Measurements from ENCODE around the gene OR14A16.

OR14A16 gene

GRCh38 chr1:247824023-247824422 lies at the start of gene OR14A16:
Gene OR14A16 (minus strand): TSS chr1:247824119. CDS start chr1:247815729, 8,390 bp downstream.
- no peak for DNase-seq (ENCODE audit: low spot score)

DNA sequence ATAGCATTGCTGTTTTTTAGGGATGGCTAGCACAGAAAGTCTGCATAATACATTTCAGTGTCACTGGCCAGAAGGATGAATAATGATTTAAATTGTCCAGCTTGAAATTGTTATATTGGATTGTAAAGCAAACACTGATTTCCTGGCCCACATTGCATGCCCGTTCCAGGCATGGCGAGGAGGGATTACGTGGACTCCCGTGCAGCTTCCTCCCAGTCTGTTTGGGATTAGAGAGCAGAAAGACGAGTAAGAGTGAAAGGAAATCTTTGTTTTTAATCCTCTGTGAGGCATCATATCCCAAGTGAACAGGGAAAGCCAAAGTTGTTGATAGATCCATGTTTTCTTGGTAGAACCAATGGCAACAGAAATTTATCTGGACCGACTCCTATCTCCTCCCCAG lies 41.5 kb upstream of the OR14A16 start:
- no peak for DNase-seq (ENCODE audit: low spot score)

- no peak for DNase-seq (ENCODE audit: low spot score)
Observed at GRCh38 chr1:247864644-247865043, 40.7 kb upstream of the OR14A16 start.

DNA sequence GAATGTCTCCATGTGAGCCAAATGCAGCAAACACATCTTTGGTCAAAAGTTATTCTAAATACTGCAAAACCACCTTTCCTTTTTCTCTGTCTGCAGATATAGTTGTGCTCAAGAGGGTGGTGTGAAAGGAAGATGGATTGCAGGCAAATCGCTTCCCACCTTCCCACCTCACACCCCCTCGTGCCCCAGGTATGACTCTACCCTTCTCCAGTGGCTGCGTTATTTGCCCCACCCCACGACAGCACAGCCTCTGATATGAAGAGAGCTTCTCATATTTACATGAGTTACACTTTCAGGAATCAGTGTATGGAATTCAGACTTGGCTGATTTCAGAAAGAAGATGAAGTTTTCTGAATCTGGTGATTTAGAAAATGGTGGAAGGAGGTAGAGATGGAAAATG lies 38.8 kb upstream of the OR14A16 start:
- no peak for DNase-seq (ENCODE audit: low spot score)

DNA sequence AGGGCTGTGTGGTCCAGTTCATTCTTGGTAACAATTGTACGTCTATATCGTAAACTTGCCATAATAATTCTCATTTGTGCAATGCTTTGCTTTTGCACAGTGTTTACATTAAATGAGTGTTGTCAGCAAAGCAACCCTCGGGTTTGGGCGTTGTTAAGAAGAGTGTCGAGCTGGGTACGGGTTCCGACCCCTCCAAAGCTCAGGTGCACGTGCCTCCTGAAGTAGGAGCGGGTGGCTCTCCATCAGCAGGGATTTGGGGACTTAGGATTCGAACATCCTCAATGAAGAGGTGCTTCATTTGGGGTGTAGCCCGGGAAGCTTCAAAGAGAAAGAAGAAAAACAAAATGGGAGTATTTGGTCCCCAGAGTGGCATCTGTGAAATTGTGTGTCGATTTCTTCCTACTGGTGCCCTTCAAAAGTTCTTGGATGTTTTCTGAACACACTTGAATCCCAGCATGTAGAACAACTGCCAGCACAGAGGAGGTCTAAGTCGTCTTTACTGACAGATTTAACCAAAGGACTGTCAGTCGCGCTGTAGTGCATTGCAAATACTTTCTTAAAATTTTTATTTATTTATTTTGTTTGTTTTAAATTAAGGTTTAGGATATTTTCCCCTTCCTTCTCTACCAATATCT lies 34.2 kb upstream of the OR14A16 start:
- no peak for DNase-seq (ENCODE audit: low spot score)

DNA sequence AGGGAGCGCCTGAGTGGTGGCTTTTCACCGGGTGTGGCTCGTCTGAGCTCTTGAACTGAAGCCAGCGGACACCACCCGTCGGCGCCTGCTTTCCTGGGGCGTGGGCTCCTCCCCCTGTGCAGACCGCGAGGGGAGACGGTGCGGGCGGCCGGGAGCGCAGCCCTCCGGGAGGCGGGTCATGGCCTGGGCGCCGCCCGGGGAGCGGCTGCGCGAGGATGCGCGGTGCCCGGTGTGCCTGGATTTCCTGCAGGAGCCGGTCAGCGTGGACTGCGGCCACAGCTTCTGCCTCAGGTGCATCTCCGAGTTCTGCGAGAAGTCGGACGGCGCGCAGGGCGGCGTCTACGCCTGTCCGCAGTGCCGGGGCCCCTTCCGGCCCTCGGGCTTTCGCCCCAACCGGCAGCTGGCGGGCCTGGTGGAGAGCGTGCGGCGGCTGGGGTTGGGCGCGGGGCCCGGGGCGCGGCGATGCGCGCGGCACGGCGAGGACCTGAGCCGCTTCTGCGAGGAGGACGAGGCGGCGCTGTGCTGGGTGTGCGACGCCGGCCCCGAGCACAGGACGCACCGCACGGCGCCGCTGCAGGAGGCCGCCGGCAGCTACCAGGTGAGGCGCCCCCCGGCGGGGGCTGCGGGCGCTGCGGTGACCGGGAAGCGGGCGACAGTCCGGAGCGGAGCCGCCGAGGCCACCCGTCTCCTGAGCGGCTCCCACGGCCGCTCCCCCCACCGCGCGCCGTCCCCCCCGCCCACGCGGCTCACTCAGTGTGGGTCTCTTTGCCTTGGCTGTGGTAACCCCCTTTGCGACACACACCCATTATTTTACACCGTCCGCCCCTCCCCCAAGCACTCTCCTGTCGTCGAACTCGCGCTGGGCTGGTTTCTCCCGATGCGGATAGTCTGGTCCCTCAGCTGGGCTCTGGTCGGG lies 33.4 kb upstream of the OR14A16 start, which contains the start of gene TRIM58:
TRIM58 (plus strand) TSS at position 119 of the 916 bp plus-strand sequence; CDS start at position 179, 60 bp downstream.
- peak; percentile 7 for DNase-seq (ENCODE audit: low spot score)

DNA sequence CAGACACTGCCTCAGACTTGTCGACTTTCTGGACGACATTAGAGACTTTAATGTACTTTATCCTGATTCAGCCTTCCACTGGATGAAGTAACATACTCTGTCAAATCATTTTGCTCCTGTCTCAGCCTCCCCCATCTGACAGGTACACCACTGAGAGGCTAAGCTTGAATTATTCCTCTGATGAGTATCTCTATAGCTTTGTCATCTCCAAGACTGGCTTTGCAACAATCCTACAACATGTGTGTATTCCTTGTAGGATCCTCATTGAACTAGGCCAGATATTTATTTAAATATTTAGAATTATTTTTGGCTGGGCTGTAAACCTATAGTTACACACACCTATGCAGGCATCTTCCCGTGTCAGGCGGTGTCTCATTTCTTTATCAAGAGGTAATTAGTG lies 32.0 kb upstream of the OR14A16 start:
- DNase-seq (ENCODE audit: low spot score): no peak

DNA sequence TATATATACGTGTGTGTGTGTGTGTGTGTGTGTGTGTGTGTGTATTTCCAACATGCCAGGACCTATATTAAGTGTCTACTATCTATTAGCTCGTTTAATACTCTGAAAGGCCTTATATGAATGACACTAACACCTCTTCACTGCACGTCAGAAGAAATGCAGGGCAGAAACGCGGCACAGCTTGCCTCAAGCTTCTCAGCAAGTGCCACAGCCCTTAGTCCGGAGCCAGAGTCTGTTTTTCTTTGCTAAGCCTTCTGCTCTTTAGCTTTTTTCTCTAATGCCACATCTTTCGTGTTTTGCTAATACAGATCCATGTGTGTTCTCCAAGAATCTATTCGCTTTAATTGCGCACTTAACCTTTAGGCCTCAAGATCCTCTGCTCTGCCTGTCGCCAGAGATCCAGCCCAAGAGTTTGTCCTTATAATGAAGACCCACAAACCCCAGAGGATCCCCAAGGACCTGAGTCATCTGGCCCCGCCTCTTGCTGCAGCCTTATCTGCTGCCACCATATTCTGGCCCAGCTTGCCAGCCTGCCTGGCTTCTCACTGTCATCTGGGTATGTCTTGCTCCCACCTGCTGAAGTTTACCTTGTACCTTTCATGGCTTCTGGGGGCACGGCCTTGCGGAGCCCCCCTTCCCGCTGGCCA lies 31.1 kb upstream of the OR14A16 start:
- DNase-seq (ENCODE audit: low spot score): no peak

- DNase-seq (ENCODE audit: low spot score): no peak
Observed at GRCh38 chr1:247849616-247850015, 25.7 kb upstream of the OR14A16 start.

- DNase-seq (ENCODE audit: low spot score): no peak
Observed at GRCh38 chr1:247848346-247848745, 24.4 kb upstream of the OR14A16 start.

GRCh38 chr1:247845693-247846017 lies 21.7 kb upstream of the OR14A16 start:
- no peak for DNase-seq (ENCODE audit: low spot score)

- DNase-seq (ENCODE audit: low spot score): no peak
Observed at GRCh38 chr1:247845011-247845692, 21.2 kb upstream of the OR14A16 start.

- no peak for DNase-seq (ENCODE audit: low spot score)
Observed at GRCh38 chr1:247843411-247843810, 19.5 kb upstream of the OR14A16 start.

GRCh38 chr1:247841796-247842195 lies 17.9 kb upstream of the OR14A16 start, which contains the start of gene OR11L1:
Gene OR11L1 (minus strand): TSS chr1:247841896. CDS start chr1:247841896, 0 bp downstream.
- no peak for DNase-seq (ENCODE audit: low spot score)

- no peak for DNase-seq (ENCODE audit: low spot score)
Observed at GRCh38 chr1:247840818-247841217, 16.9 kb upstream of the OR14A16 start.

GRCh38 chr1:247833601-247834000 lies 9.7 kb upstream of the OR14A16 start:
- DNase-seq (ENCODE audit: low spot score): no peak

DNA sequence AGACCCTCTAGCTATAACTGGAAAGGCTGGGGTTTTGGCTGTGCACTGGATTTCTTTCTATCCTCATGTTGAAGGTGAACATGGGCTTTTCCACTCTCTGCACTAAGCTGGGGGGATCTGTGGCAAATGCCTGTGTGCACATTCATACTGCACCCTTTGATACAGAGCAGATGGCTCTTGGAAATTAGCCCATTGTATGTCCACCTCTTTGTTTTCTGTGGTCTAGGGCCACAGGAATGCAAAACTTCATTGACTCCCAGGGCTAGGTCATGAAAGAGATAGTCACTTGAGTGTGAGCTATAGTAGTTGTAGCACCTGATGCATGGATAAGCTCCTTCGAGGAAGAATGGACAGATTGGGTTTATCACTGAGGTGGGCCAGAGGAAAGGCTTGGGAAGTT lies 5.7 kb upstream of the OR14A16 start:
- DNase-seq (ENCODE audit: low spot score): no peak

DNA sequence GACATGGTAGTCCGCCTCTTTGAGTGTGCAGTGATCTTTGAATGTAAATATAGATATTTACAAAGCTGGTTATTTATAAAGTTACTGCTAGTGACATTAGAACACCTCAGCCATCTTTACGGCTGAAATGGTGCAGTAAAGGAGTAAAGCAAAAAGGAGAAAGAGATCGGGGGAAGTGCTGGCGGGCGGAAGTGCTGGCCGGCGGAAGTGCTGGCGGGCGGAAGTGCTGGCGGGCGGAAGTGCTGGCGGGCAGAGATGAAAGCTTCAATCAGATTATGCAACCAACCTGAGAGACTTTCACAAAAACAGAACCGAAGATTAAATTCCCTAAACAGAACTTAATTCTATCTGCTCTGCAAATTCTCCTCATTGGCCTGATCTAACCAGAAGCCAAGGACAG lies 1.4 kb upstream of the OR14A16 start:
- DNase-seq (ENCODE audit: low spot score): no peak

DNA sequence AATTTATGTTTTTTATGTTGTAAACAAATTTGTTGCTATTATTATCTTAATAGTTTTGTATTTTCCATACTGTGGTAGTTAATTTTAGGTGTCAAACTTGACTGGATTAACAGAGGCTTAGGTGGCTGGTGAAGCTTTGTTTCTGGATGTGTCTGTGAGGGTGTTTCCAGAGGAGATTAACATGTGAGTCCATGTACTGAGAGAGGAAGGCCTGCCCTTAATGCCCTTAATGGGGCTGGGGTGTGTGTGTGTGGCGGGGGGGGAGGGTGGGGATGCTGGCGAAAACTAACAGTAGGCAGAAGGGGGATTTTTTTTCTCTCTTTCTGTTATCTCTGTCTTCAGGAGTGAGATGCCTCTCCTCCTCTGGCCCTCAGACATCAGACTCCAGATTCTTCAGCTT lies 1.9 kb downstream of the OR14A16 start:
- DNase-seq (ENCODE audit: low spot score): no peak

DNA sequence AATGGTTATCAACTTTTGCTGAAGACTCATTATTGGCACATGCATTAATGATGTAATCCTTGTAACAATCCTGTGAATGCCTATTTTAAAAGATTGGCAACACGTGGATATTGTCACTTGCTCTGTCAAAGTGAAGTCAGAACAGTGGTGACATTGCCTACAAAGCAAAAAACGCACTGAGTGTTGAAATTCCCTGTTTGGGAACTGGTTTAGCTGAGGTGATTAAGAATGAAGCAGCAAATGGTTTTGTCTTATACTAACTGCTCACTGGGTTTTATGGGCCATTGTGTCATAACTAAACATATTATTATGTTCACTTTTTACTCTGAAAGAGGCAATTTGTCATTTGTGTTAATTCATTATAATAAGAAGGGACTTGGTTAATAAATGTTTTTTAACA lies 11.3 kb downstream of the OR14A16 start:
- no peak for DNase-seq (ENCODE audit: low spot score)

GRCh38 chr1:247797518-247797917 lies 26.4 kb downstream of the OR14A16 start:
- DNase-seq (ENCODE audit: low spot score): no peak

GRCh38 chr1:247769603-247770002 lies 54.3 kb downstream of the OR14A16 start:
- DNase-seq (ENCODE audit: low spot score): no peak
